Ishikawa (cell line): ENCODE measurements around the gene PFAS.

Experiments used
- EGR1 ChIP-seq: IDR thresholded peaks from 2 replicates; pipeline ENCODE4 v1.6.1; 2012
- EP300 ChIP-seq: IDR thresholded peaks from 2 replicates; pipeline ENCODE4 v1.6.1; 2012; ENCODE audit warnings: borderline replicate concordance
- FOXM1 ChIP-seq: IDR thresholded peaks from 2 replicates; pipeline ENCODE4 v1.6.1; 2012; ENCODE audit warnings: low read depth, borderline replicate concordance
- TAF1 ChIP-seq: IDR thresholded peaks from 2 replicates; pipeline ENCODE4 v1.6.1; 2012; ENCODE audit warnings: low read depth, mild to moderate bottlenecking
- TCF12 ChIP-seq: IDR thresholded peaks from 2 replicates; pipeline ENCODE4 v1.6.1; 2012; ENCODE audit warnings: low read depth
- ZBTB7A ChIP-seq: IDR thresholded peaks from 2 replicates; pipeline ENCODE4 v1.6.1; 2012; ENCODE audit warnings: low read depth
- TF ChIP-seq, protein P1 (sequence below): IDR thresholded peaks from 2 replicates; pipeline ENCODE4 v1.6.1; 2012
- TF ChIP-seq, protein P2 (sequence below): IDR thresholded peaks from 2 replicates; pipeline ENCODE4 v1.6.1; 2012; ENCODE audit warnings: low read depth, mild to moderate bottlenecking

DNA sequence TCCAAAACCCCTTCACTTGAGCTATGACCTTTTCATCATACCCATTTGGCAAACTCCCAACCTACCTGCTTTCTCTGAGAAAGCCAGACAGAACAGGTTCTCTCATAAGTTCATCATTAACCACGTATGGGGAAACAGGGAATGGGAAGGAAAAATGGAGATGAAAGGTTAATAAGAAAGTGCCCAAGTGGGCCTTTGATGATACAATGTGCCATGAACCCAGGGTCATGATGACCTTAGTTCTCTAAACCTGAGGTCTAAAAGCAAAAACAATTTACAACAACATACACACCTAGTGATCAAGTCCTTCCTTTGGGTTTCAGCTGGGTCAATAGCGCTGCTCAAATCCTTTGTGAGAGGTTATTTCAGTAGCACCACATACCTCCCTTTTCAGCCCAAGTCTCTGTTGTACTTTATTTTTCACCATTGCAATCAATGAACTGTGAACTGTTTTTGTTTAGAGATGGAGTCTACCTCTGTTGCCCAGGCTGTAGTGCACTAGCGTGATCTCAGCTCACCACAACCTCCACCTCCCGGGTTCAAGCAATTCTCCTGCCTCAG, 24.9 kb downstream of the PFAS start:
- no peak for TF ChIP-seq ZBTB7A
- TF ChIP-seq, protein P1, sequence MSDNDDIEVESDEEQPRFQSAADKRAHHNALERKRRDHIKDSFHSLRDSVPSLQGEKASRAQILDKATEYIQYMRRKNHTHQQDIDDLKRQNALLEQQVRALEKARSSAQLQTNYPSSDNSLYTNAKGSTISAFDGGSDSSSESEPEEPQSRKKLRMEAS, result no peak
- no peak for TF ChIP-seq TCF12
- no peak for TF ChIP-seq TAF1
- TF ChIP-seq, protein P2, sequence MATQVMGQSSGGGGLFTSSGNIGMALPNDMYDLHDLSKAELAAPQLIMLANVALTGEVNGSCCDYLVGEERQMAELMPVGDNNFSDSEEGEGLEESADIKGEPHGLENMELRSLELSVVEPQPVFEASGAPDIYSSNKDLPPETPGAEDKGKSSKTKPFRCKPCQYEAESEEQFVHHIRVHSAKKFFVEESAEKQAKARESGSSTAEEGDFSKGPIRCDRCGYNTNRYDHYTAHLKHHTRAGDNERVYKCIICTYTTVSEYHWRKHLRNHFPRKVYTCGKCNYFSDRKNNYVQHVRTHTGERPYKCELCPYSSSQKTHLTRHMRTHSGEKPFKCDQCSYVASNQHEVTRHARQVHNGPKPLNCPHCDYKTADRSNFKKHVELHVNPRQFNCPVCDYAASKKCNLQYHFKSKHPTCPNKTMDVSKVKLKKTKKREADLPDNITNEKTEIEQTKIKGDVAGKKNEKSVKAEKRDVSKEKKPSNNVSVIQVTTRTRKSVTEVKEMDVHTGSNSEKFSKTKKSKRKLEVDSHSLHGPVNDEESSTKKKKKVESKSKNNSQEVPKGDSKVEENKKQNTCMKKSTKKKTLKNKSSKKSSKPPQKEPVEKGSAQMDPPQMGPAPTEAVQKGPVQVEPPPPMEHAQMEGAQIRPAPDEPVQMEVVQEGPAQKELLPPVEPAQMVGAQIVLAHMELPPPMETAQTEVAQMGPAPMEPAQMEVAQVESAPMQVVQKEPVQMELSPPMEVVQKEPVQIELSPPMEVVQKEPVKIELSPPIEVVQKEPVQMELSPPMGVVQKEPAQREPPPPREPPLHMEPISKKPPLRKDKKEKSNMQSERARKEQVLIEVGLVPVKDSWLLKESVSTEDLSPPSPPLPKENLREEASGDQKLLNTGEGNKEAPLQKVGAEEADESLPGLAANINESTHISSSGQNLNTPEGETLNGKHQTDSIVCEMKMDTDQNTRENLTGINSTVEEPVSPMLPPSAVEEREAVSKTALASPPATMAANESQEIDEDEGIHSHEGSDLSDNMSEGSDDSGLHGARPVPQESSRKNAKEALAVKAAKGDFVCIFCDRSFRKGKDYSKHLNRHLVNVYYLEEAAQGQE, result no peak
- TF ChIP-seq FOXM1, result no peak
- TF ChIP-seq EP300, result no peak
- no peak for TF ChIP-seq EGR1
